NT2/D1 (cell line): ENCODE measurements around the gene RAB34.

Experiments
- SUZ12 ChIP-seq: IDR thresholded peaks from 2 replicates; pipeline ENCODE4 v1.6.1; 2011; ENCODE audit not compliant: insufficient read length, insufficient read depth; ENCODE audit errors: extremely low read depth
- ZNF274 ChIP-seq: IDR thresholded peaks from 2 replicates; pipeline ENCODE4 v1.6.1; 2011; ENCODE audit warnings: mild to moderate bottlenecking, low read depth, low read length

GRCh38 chr17:28743243-28744103 lies 25.8 kb upstream of the RAB34 start, which contains the start of gene TRAF4:
- no peak for TF ChIP-seq ZNF274
- TF ChIP-seq SUZ12 = no peak
